Activated naive CD8-positive, alpha-beta T cell treated with anti-CD3 and anti-CD28 coated beads for 36 hours (primary cell): ENCODE measurements around the gene OR51I1. TPM values are rescaled to one million over a fixed set of nuclear protein-coding genes. Genes with fewer than 3 reads are reported as not detected.

Source experiments
- DNase-seq: peaks from one replicate; pipeline ENCODE4 v3.0.0; 2021
- H3K27ac Mint-ChIP-seq: one replicate; pipeline ENCODE4 v1.8.0; 2022; ENCODE audit warnings: mild to moderate bottlenecking, moderate library complexity, mixed read lengths
- H3K27me3 Mint-ChIP-seq: one replicate; pipeline ENCODE4 v1.8.0; 2022; ENCODE audit warnings: mild to moderate bottlenecking, mixed read lengths
- H3K36me3 Mint-ChIP-seq: one replicate; pipeline ENCODE4 v1.8.0; 2021; ENCODE audit warnings: mild to moderate bottlenecking, mixed read lengths
- H3K4me1 Mint-ChIP-seq: one replicate; pipeline ENCODE4 v1.8.0; 2021; ENCODE audit warnings: mixed read lengths
- H3K4me3 Mint-ChIP-seq: one replicate; pipeline ENCODE4 v1.8.0; 2022; ENCODE audit warnings: mild to moderate bottlenecking, moderate library complexity, mixed read lengths
- H3K9me3 Mint-ChIP-seq: one replicate; pipeline ENCODE4 v1.8.0; 2022; ENCODE audit warnings: mixed read lengths
- total RNA-seq, 2 experiments: library from RNA; stranded (reverse); gene quantifications; one replicate each; pipeline ENCODE4 v1.2.3, GENCODE V29; 2021

The OR51I1 gene
- total RNA-seq, 2 experiments from 2014 or later, result not detected

- Mint-ChIP-seq H3K36me3 (no peaks in the 10 kb centered on the region), H3K9me3 (no peaks in the 10 kb centered on the region), H3K27ac (no peak within 1 kb of the TSS), H3K27me3 (peaks cover 9% of the 10 kb centered on the region), H3K4me3 (no peak within 1 kb of the TSS), H3K4me1 (no peaks in the 10 kb centered on the region)
- no peak for DNase-seq
Observed at GRCh38 chr11:5421811-5422210, 19.5 kb downstream of the OR51I1 start, which contains the start of gene OR51Q1. Gene OR51Q1, plus strand, starts transcription at chr11:5422111. Its CDS starts 90 bp downstream, at chr11:5422201.

- Mint-ChIP-seq H3K4me1 (no peaks in the 10 kb centered on the region), H3K4me3 (no peak overlapping the region), H3K36me3 (no peaks in the 10 kb centered on the region), H3K27ac (no peak overlapping the region), H3K27me3 (peaks cover 9% of the 10 kb centered on the region), H3K9me3 (no peaks in the 10 kb centered on the region)
- no peak for DNase-seq
Observed at GRCh38 chr11:5420993-5421392, 20.3 kb downstream of the OR51I1 start.

GRCh38 chr11:5405173-5405572, 36.1 kb downstream of the OR51I1 start:
- Mint-ChIP-seq H3K27ac (no peak overlapping the region), H3K4me3 (no peak overlapping the region), H3K9me3 (no peaks in the 10 kb centered on the region), H3K36me3 (no peaks in the 10 kb centered on the region), H3K27me3 (peaks cover 20% of the 10 kb centered on the region), H3K4me1 (no peaks in the 10 kb centered on the region)
- DNase-seq, result no peak

- Mint-ChIP-seq H3K4me1 (no peaks in the 10 kb centered on the region), H3K4me3 (no peak overlapping the region), H3K27ac (no peak overlapping the region), H3K9me3 (no peaks in the 10 kb centered on the region), H3K27me3 (no peaks in the 10 kb centered on the region), H3K36me3 (no peaks in the 10 kb centered on the region)
- no peak for DNase-seq
Observed at GRCh38 chr11:5398936-5399335, 42.4 kb downstream of the OR51I1 start.

GRCh38 chr11:5394091-5394490, 47.2 kb downstream of the OR51I1 start:
- no peak for DNase-seq
- H3K4me1 Mint-ChIP-seq, result no peaks in the 10 kb centered on the region
- H3K27me3 Mint-ChIP-seq, result peaks cover 4% of the 10 kb centered on the region
- H3K9me3 Mint-ChIP-seq, result no peaks in the 10 kb centered on the region
- H3K4me3 Mint-ChIP-seq, result no peak overlapping the region
- H3K27ac Mint-ChIP-seq, result no peak overlapping the region
- no peaks in the 10 kb centered on the region for H3K36me3 Mint-ChIP-seq

Other genes with a start within 250 kb of the OR51I1 start
- not detected for gene OR51V1, start 240.8 kb downstream of the OR51I1 start, total RNA-seq
- not detected for gene HBB, start 214.4 kb downstream of the OR51I1 start, total RNA-seq
- not detected for gene HBD, start 207.0 kb downstream of the OR51I1 start, total RNA-seq
- gene HBG1, start 191.7 kb downstream of the OR51I1 start, total RNA-seq, result not detected
- not detected for gene HBG2, start 186.7 kb downstream of the OR51I1 start, total RNA-seq
- gene HBE1, start 171.6 kb downstream of the OR51I1 start, total RNA-seq, result not detected
- gene OR51B4, start 139.6 kb downstream of the OR51I1 start, total RNA-seq, result not detected
- not detected for gene OR51B2, start 117.2 kb downstream of the OR51I1 start, total RNA-seq
- not detected for gene OR51B5, start 98.0 kb downstream of the OR51I1 start, total RNA-seq
- not detected for gene OR51B6, start 90.0 kb downstream of the OR51I1 start, total RNA-seq
- not detected for gene OR51M1, start 57.7 kb downstream of the OR51I1 start, total RNA-seq
- not detected for gene OR51Q1, start 19.4 kb downstream of the OR51I1 start, total RNA-seq
- gene OR51I2, start 7.8 kb upstream of the OR51I1 start, total RNA-seq, result not detected
- not detected for gene OR52D1, start 47.2 kb upstream of the OR51I1 start, total RNA-seq
- gene UBQLN3, start 68.4 kb upstream of the OR51I1 start, total RNA-seq, result not detected
- under 1 TPM in 1 of 2 experiments, not detected in 1; 0.19 TPM for gene UBQLNL, start 75.2 kb upstream of the OR51I1 start, total RNA-seq
- not detected for gene OR52H1, start 107.0 kb upstream of the OR51I1 start, total RNA-seq
- not detected for gene OR52B6, start 139.4 kb upstream of the OR51I1 start, total RNA-seq
- gene TRIM6, start 155.1 kb upstream of the OR51I1 start, total RNA-seq, result 1 to 10 TPM in 1 of 2 experiments, under 1 TPM in 1; 0.89 to 1.4 TPM
- 1 to 10 TPM; 6.1 to 7.8 TPM for gene TRIM34, start 183.5 kb upstream of the OR51I1 start, total RNA-seq
- 10 to 100 TPM; 18.7 to 20.3 TPM for gene TRIM5, start 243.6 kb upstream of the OR51I1 start, total RNA-seq
- gene TRIM22, start 248.3 kb upstream of the OR51I1 start, total RNA-seq, result 100 to 1,000 TPM; 141 to 143 TPM